ENCODE measurements around the gene KLHL29. TPM values are rescaled to one million over a fixed set of nuclear protein-coding genes. Genes with fewer than 3 reads are reported as not detected.

The KLHL29 gene
- total RNA-seq, 1 experiment from 2014 or later = 43.1 TPM

GRCh38 chr2:23526114-23526513, 141.1 kb downstream of the KLHL29 start:
- Mint-ChIP-seq H3K36me3 (ENCODE audit: insufficient read depth, unreplicated experiment) (no peaks in the 10 kb centered on the region), H3K4me3 (ENCODE audit: unreplicated experiment) (no peak overlapping the region), H3K27me3 (ENCODE audit: insufficient read depth, unreplicated experiment) (no peaks in the 10 kb centered on the region), H3K9me3 (ENCODE audit: unreplicated experiment) (no peaks in the 10 kb centered on the region), H3K4me1 (ENCODE audit: insufficient read depth, unreplicated experiment) (peaks cover 17% of the 10 kb centered on the region), H3K27ac (ENCODE audit: low read depth, unreplicated experiment) (no peak overlapping the region)
- no peak for DNase-seq (ENCODE audit: unreplicated experiment)
- ChIA-PET CTCF (no interaction called here), POLR2A (no interaction called here)
- no peak for TF ChIP-seq CTCF (IDR thresholded peaks at IDR 0.05; ENCODE audit: unreplicated experiment)
- intact Hi-C loops (cut with micrococcal nuclease) = no loop called here
- no TSS peak for BruUV-seq (replicated peaks)

- no peaks in the 10 kb centered on the region for H3K36me3 Mint-ChIP-seq (ENCODE audit: insufficient read depth, unreplicated experiment)
- POLR2A ChIA-PET = interaction anchor here (0.6 to 0.7 kb wide), 2 partner anchors 102 to 129 kb away, joined by 3 read pairs; no protein-coding TSS in a partner anchor
Measured at GRCh38 chr2:23526835-23527790, 142.1 kb downstream of the KLHL29 start.

GRCh38 chr2:23528171-23528570, 143.2 kb downstream of the KLHL29 start:
- peaks cover 4% of the 10 kb centered on the region for H3K36me3 Mint-ChIP-seq (ENCODE audit: insufficient read depth, unreplicated experiment)
- peaks cover 17% of the 10 kb centered on the region for H3K4me1 Mint-ChIP-seq (ENCODE audit: insufficient read depth, unreplicated experiment)
- BruUV-seq (replicated peaks) = no TSS peak
- POLR2A ChIA-PET = no interaction called here
- H3K9me3 Mint-ChIP-seq (ENCODE audit: unreplicated experiment) = no peaks in the 10 kb centered on the region
- no peak overlapping the region for H3K27ac Mint-ChIP-seq (ENCODE audit: low read depth, unreplicated experiment)
- no peaks in the 10 kb centered on the region for H3K27me3 Mint-ChIP-seq (ENCODE audit: insufficient read depth, unreplicated experiment)
- CTCF ChIA-PET = interaction anchor here (0.8 kb wide), 1 partner anchor 38 kb away, joined by 5 read pairs; no protein-coding TSS in a partner anchor
- TF ChIP-seq CTCF (IDR thresholded peaks at IDR 0.05; ENCODE audit: unreplicated experiment) = no peak
- intact Hi-C loops (cut with micrococcal nuclease) = no loop called here
- no peak for DNase-seq (ENCODE audit: unreplicated experiment)
- no peak overlapping the region for H3K4me3 Mint-ChIP-seq (ENCODE audit: unreplicated experiment)

More at GRCh38 chr2:23526835-23527790, 142.1 kb downstream of the KLHL29 start:
- CTCF ChIA-PET = interaction anchor here (0.8 kb wide), 1 partner anchor 37 kb away, joined by 5 read pairs; no protein-coding TSS in a partner anchor
- no peak for TF ChIP-seq CTCF (IDR thresholded peaks at IDR 0.05; ENCODE audit: unreplicated experiment)
- intact Hi-C loops (cut with micrococcal nuclease) = no loop called here
- Mint-ChIP-seq H3K27me3 (ENCODE audit: insufficient read depth, unreplicated experiment) (no peaks in the 10 kb centered on the region), H3K9me3 (ENCODE audit: unreplicated experiment) (no peaks in the 10 kb centered on the region), H3K4me3 (ENCODE audit: unreplicated experiment) (no peak overlapping the region), H3K27ac (ENCODE audit: low read depth, unreplicated experiment) (no peak overlapping the region), H3K4me1 (ENCODE audit: insufficient read depth, unreplicated experiment) (peaks cover 17% of the 10 kb centered on the region)
- no peak for DNase-seq (ENCODE audit: unreplicated experiment)
- BruUV-seq (replicated peaks) = no TSS peak

- no peak for DNase-seq (ENCODE audit: unreplicated experiment)
- peaks cover 4% of the 10 kb centered on the region for H3K36me3 Mint-ChIP-seq (ENCODE audit: insufficient read depth, unreplicated experiment)
- no peak overlapping the region for H3K27ac Mint-ChIP-seq (ENCODE audit: low read depth, unreplicated experiment)
- ChIA-PET CTCF (no interaction called here), POLR2A (no interaction called here)
- no TSS peak for BruUV-seq (replicated peaks)
- intact Hi-C loops (cut with micrococcal nuclease) = no loop called here
- H3K4me3 Mint-ChIP-seq (ENCODE audit: unreplicated experiment) = no peak overlapping the region
- H3K27me3 Mint-ChIP-seq (ENCODE audit: insufficient read depth, unreplicated experiment) = no peaks in the 10 kb centered on the region
- H3K4me1 Mint-ChIP-seq (ENCODE audit: insufficient read depth, unreplicated experiment) = peaks cover 17% of the 10 kb centered on the region
- TF ChIP-seq CTCF (IDR thresholded peaks at IDR 0.05; ENCODE audit: unreplicated experiment) = no peak
- no peaks in the 10 kb centered on the region for H3K9me3 Mint-ChIP-seq (ENCODE audit: unreplicated experiment)
Measured at GRCh38 chr2:23528690-23529089, 143.7 kb downstream of the KLHL29 start.
